Measurements from ENCODE around the gene AIP.

The AIP gene

GRCh38 chr11:67468759-67469507 lies 13.9 kb upstream of the AIP start, which contains the start of gene TMEM134 (continued):
- TF ChIP-seq ZBTB10 (tag by site-specific recombination; IDR thresholded peaks at IDR 0.05) (no peak), ZNF843 (tag by site-specific recombination; IDR thresholded peaks at IDR 0.05) (no peak), PRDM4 (tag by site-specific recombination; IDR thresholded peaks at IDR 0.05) (no peak)

- ChIA-PET CTCF (interaction anchor here (0.9 to 1.9 kb wide), 3 partner anchors 68 to 81 kb away, joined by 3 to 10 read pairs (median 7); partner anchors contain the start of genes PPP1CA and RAD9A), POLR2A (interaction anchor here (1.0 to 2.8 kb wide), 8 partner anchors 14 to 114 kb away, joined by 3 to 23 read pairs (median 5); partner anchors contain the start of genes AIP, GSTP1, PITPNM1 and PPP1CA)
- Histone ChIP-seq H3K9me3 (ENCODE audit: control insufficient read depth, insufficient read depth, low read depth, low read length) (no peaks in the 10 kb centered on the region), H3K27ac (ENCODE audit: extremely low read depth, low read depth, low read length) (no peak overlapping the region), H3K4me1 (ENCODE audit: control insufficient read depth, insufficient read depth, low read length) (no peaks in the 10 kb centered on the region), H3K4me3 (ENCODE audit: low read depth, low read length) (peak overlapping the region; percentile 46), H3K36me3 (ENCODE audit: control insufficient read depth in 2 of 2, insufficient read depth in 1 of 2, low read length in 2 of 2) (no peaks in the 10 kb centered on the region)
- TF ChIP-seq ZNF449 (tag by site-specific recombination; IDR thresholded peaks at IDR 0.05) (no peak), SP3 (tag by site-specific recombination; IDR thresholded peaks at IDR 0.05) (0 out of 2 replicates have a peak, but pooled peaks have one; percentile 4), ZSCAN5A (tag by site-specific recombination; IDR thresholded peaks at IDR 0.05) (no peak), ZNF335 (tag by site-specific recombination; conservative IDR thresholded peaks at IDR 0.05) (peak; percentile 52; the same call in 1 of the 2 replicates)
Observed at GRCh38 chr11:67469508-67469811, 13.4 kb upstream of the AIP start.

- Histone ChIP-seq H3K4me3 (ENCODE audit: low read depth, low read length) (no peak overlapping the region), H3K4me1 (ENCODE audit: control insufficient read depth, insufficient read depth, low read length) (no peaks in the 10 kb centered on the region), H3K36me3 (ENCODE audit: control insufficient read depth in 2 of 2, insufficient read depth in 1 of 2, low read length in 2 of 2) (no peaks in the 10 kb centered on the region), H3K9me3 (ENCODE audit: control insufficient read depth, insufficient read depth, low read depth, low read length) (no peaks in the 10 kb centered on the region), H3K27ac (ENCODE audit: extremely low read depth, low read depth, low read length) (no peak overlapping the region)
- ChIA-PET POLR2A (interaction anchor here (0.7 kb wide), 1 partner anchor 32 kb away, joined by 3 read pairs; no protein-coding TSS in a partner anchor), CTCF (interaction anchor here (0.6 to 1.4 kb wide), 3 partner anchors 31 to 79 kb away, joined by 3 to 7 read pairs (median 3); partner anchors contain the start of genes PPP1CA and RAD9A)
- TF ChIP-seq ZNF2 (tag by site-specific recombination; IDR thresholded peaks at IDR 0.05): no peak
- TF ChIP-seq ZNF292 (tag by site-specific recombination; IDR thresholded peaks at IDR 0.05; ENCODE audit: borderline replicate concordance, low read depth): no peak
- TF ChIP-seq ZNF664 (tag by site-specific recombination; IDR thresholded peaks at IDR 0.05): peak; percentile 52
- TF ChIP-seq ZNF623 (tag by site-specific recombination; IDR thresholded peaks at IDR 0.05): peak; percentile 78
Observed at GRCh38 chr11:67470337-67471002, 12.4 kb upstream of the AIP start.

Data from HEK293 (cell line).